ENCODE measurements around the gene NUMA1. TPM values are rescaled to one million over a fixed set of nuclear protein-coding genes. Genes with fewer than 3 reads are reported as not detected.
A peak's percentile ranks its signal among the peaks of the same experiment; 100 is the strongest.

The NUMA1 gene
- total and polyA plus RNA-seq, 9 of the 15 experiments (the other 6 are each of a cell fraction or from before 2014, with no cell fraction given) = 4.1 to 104 (median 51.2) TPM

GRCh38 chr11:72069787-72070251 is 10.5 kb downstream of the NUMA1 start (continued):
- TF ChIP-seq ZNF407 (IDR thresholded peaks at IDR 0.05; ENCODE audit: low read depth) (no peak), DACH1 (IDR thresholded peaks at IDR 0.05; ENCODE audit: partially characterized antibody) (no peak), ZBTB1 (CRISPR knock-in tag; IDR thresholded peaks at IDR 0.05; ENCODE audit: borderline replicate concordance, low read depth) (no peak), RNF219 (CRISPR knock-in tag; IDR thresholded peaks at IDR 0.05) (no peak), CLOCK (CRISPR knock-in tag; IDR thresholded peaks at IDR 0.05; ENCODE audit: borderline replicate concordance) (no peak), JUND (IDR thresholded peaks at IDR 0.05; ENCODE audit: borderline replicate concordance, low read depth, low read length) (no peak), JUND (tag; IDR thresholded peaks at IDR 0.05; ENCODE audit: borderline replicate concordance, low read depth, low read length) (0 out of 3 replicates have a peak, but pooled peaks have one; percentile 11), DMBX1 (CRISPR knock-in tag; IDR thresholded peaks at IDR 0.05; ENCODE audit: borderline replicate concordance) (peak; percentile 45; the same call in 1 of the 2 replicates), NCOA2 (IDR thresholded peaks at IDR 0.05; ENCODE audit: partially characterized antibody in 2 of 2) (no peak), ZBTB17 (CRISPR knock-in tag; IDR thresholded peaks at IDR 0.05) (0 out of 2 replicates have a peak, but pooled peaks have one; percentile 69), ZNF41 (CRISPR knock-in tag; conservative IDR thresholded peaks at IDR 0.05) (peak; percentile 67; the same call in 1 of the 2 replicates), PRPF4 (IDR thresholded peaks at IDR 0.05; ENCODE audit: insufficient read depth, low read depth, low read length, poor library complexity, severe bottlenecking) (no peak)

Data from K562 (cell line).